Measurements from ENCODE around the gene UCHL3. TPM values are rescaled to one million over a fixed set of nuclear protein-coding genes. Genes with fewer than 3 reads are reported as not detected.
"Not testable (repeated sequence)": the region's sequence is repeated elsewhere in the genome, so short reads cannot be mapped to it uniquely, and the experiment has no call there.

Gene UCHL3
- total and polyA plus RNA-seq, 12 donors: 11.3 to 61.8 (median 23.2) TPM

DNA sequence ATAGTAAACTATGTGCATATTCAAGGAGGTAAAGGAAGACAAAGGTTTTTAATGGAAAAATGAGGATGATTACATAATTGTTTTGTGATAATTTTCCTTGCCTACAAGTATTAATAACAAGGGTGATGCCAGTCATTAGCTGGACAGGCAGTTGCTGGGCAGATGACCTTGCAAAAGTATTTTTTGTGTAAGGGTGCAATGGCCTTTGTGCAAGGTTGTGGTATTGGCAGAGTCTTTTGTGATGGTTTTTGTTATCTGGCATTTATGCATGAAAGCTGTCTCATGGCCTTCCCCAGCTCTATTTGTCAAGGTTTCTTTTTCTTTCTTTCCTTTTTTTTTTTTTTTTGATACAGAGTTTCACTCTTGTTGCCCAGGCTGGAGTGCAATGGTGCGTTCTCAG, 7.6 kb upstream of the UCHL3 start:
- TF ChIP-seq, protein P1, sequence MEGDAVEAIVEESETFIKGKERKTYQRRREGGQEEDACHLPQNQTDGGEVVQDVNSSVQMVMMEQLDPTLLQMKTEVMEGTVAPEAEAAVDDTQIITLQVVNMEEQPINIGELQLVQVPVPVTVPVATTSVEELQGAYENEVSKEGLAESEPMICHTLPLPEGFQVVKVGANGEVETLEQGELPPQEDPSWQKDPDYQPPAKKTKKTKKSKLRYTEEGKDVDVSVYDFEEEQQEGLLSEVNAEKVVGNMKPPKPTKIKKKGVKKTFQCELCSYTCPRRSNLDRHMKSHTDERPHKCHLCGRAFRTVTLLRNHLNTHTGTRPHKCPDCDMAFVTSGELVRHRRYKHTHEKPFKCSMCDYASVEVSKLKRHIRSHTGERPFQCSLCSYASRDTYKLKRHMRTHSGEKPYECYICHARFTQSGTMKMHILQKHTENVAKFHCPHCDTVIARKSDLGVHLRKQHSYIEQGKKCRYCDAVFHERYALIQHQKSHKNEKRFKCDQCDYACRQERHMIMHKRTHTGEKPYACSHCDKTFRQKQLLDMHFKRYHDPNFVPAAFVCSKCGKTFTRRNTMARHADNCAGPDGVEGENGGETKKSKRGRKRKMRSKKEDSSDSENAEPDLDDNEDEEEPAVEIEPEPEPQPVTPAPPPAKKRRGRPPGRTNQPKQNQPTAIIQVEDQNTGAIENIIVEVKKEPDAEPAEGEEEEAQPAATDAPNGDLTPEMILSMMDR (IDR thresholded peaks at IDR 0.05): no peak
- Histone ChIP-seq H3K4me3 (no peak overlapping the region), H3K27me3 (no peaks in the 10 kb centered on the region), H3K9me3 (no peaks in the 10 kb centered on the region), H3K27ac (no peak overlapping the region), H3K4me1 (peaks cover 0 to 13% (median 3%) of the 10 kb centered on the region in 9 donors), H3K36me3 (no peaks in the 10 kb centered on the region)
- ATAC-seq (no peak), DNase-seq (no peak)
- intact Hi-C loops (cut with DNase I): loop anchor here in 1 of 10 donors (10.0 kb wide), 1 partner anchor 167 kb away; no protein-coding TSS in a partner anchor
- WGBS, 2 donors: 92 to 100% methylated on average over 1 of the region's 1 CpG

DNA sequence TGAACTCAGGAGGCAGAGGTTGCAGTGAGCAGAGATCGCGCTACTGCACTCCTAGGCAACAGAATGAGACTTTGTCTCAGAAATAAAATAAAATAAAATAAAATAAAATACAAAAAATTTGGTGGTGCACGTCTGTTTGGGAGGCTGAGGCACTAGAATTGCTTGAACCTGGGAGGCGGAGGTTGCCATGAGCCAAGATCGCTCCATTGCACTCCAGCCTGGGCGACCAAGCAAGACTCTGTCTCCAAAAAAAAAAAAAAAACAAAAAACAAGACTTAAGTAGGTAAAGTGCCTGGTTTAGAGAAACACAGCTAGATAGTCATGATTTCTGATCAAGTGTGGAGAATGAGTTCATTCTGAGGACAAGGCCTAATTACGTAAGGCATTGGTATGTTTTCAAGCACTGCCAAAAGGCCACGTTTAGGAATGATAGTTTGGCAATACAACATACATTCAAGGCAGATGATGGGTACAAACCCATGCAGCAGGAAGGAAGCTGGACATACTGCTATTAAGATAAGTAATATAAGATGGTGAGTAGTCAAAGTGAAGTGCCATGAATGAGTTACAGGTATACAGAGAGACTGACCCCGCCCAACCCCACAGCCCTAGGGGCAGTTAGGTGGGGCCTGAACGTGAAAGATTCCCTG, 4.8 kb upstream of the UCHL3 start:
- Histone ChIP-seq H3K27ac (no peak overlapping the region), H3K27me3 (no peaks in the 10 kb centered on the region), H3K9me3 (no peaks in the 10 kb centered on the region), H3K4me1 (peaks cover 0 to 11% (median 4%) of the 10 kb centered on the region in 9 donors), H3K4me3 (no peak overlapping the region), H3K36me3 (no peaks in the 10 kb centered on the region)
- DNase-seq: no peak
- TF ChIP-seq, protein P1 (IDR thresholded peaks at IDR 0.05): no peak
- ATAC-seq: no peak
- WGBS, 2 donors: 87% methylated on average over 10 of the region's 10 CpGs
- intact Hi-C loops (cut with DNase I): loop anchor here in 5 of 10 donors (5.0 to 10.0 kb wide), 5 partner anchors 58 to 178 kb away; partner anchors contain the start of gene TBC1D4 (in 3 of the 5)

- intact Hi-C loops (cut with DNase I): loop anchor here in 5 of 10 donors (5.0 to 10.0 kb wide), 5 partner anchors 58 to 178 kb away; partner anchors contain the start of gene TBC1D4 (in 3 of the 5)
- WGBS, 2 donors: 85 to 88% methylated on average over 14 of the region's 14 CpGs
- DNase-seq, H3K27me3 ChIP-seq, ATAC-seq, H3K9me3 ChIP-seq, H3K27ac ChIP-seq, H3K36me3 ChIP-seq, H3K4me3 ChIP-seq: not testable (repeated sequence)
- peaks cover 0 to 14% (median 7%) of the 10 kb centered on the region in 9 donors for H3K4me1 ChIP-seq
These were observed 4.2 kb upstream of the UCHL3 start for GRCh38 chr13:75545386-75545785.

DNA sequence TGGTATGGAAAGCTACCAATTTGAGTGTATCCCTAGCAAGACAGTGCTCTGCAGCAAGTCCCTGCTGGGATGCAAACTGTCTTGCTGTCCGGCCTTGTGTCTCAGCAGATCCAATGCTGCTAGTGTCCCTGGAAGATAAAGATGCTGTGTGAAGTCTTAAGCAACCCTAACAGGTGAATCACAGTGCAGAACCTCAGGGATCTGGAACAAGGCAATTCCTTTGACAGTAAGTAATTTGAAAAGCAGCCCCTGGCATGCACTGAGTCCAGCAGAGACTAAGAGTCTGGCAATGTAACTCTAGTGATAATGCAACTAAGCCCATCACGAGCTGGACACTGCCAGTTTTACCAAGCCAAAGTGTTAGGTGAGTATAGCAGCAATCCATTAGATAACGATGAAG, 1.7 kb upstream of the UCHL3 start:
- Histone ChIP-seq H3K36me3 (no peaks in the 10 kb centered on the region), H3K4me3 (no peak overlapping the region), H3K27me3 (no peaks in the 10 kb centered on the region), H3K4me1 (peaks cover 0 to 21% (median 11%) of the 10 kb centered on the region in 9 donors), H3K9me3 (no peaks in the 10 kb centered on the region), H3K27ac (no peak overlapping the region)
- DNase-seq (no peak), ATAC-seq (no peak)
- intact Hi-C loops (cut with DNase I): loop anchor here in 7 of 10 donors (2.0 to 10.0 kb wide), 7 partner anchors 61 to 181 kb away; partner anchors contain the start of gene TBC1D4 (in 5 of the 7)
- TF ChIP-seq, protein P1 (IDR thresholded peaks at IDR 0.05): no peak
- whole genome bisulfite sequencing, 2 donors: 77 to 80% methylated on average over 3 of the region's 3 CpGs

DNA sequence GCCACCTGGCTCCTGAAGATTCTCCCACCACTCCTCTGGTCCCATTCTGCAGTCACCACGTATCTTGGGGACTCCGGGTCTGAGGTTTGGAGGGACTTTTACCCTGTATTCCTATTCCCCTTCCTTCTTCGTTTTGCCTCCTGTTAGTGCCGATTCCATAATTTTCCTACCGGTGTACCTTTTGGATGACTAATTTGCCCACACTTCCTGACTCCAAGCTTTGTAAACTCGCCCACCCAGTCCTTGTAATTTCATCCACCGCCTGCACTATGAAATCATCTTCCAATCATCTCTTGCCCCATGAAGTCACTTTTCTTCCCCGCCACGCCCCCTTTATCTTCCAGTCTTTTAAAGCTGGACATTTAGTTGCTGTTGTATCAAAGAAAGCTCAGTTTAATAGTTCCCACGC, 572 bp downstream of the UCHL3 start:
- Histone ChIP-seq H3K36me3 (peaks cover 0 to 20% (median 4%) of the 10 kb centered on the region in 9 donors), H3K9me3 (no peaks in the 10 kb centered on the region), H3K4me1 (peaks cover 0 to 28% (median 11%) of the 10 kb centered on the region in 9 donors), H3K27me3 (no peaks in the 10 kb centered on the region), H3K27ac (peak overlapping the region in 9 of 10 donors; percentile 56 to 98 (median 81)), H3K4me3 (peak overlapping the region; percentile 56 to 96 (median 83))
- 4 to 5% methylated on average over 10 of the region's 10 CpGs for WGBS, 2 donors
- intact Hi-C loops (cut with DNase I): loop anchor here in 2 of 10 donors (5.0 to 10.0 kb wide), 2 partner anchors 175 to 178 kb away; no protein-coding TSS in a partner anchor
- peak in 1 of 2 donors; percentile 13 for DNase-seq
- peak in 1 of 8 donors; percentile 6 for ATAC-seq
- TF ChIP-seq, protein P1 (IDR thresholded peaks at IDR 0.05): no peak
